ENCODE results near the gene ING3. TPM values are rescaled to one million over a fixed set of nuclear protein-coding genes. Genes with fewer than 3 reads are reported as not detected.
A peak's percentile ranks its signal among the peaks of the same experiment; 100 is the strongest.

ING3 gene
- total RNA-seq, 1 donor from 2014 or later: 20.4 TPM

DNA sequence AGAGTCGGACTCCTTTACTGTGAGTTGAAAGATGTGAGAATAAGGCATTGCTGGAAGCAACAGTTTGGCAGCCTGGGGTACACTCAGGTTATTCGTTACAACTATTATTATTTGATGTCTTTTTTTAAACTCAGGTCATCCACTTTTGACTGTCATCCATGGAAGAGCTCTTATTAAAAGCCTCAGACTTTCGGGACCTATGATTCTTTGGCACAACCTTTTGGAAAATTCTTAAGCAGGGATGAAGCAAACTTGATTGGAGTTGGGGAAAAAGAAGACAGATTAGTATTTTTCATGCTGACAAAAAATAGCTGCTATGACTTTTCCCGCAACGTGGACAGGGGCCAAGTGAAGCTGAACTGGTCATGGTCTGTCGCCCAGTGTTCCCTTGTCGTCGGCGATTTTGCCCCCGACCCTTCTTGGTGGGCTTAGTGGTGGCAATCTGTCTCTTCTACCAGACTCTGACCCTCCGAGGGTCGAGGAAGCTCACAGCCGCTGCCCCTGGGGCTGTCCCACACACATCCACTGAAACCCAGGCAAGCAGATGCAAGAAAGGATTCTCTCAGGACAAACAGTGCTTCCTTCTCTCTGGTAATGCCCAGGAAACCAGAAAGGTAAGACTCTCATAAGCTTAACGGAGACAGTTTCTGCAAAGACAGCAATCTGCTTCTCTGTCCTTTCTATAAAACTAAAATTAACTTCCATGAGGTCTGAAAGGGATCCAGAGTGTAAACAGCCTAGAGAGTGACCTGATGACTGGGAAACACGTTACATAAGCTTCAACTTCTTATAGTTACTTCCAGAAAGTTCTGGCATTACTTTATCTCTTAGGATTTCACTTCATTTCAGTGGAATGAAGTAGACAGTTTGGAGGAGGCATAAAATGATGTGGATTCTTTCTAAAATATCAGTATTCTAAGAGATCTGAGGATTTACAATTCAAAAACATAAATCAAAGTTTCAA is 39.0 kb downstream of the ING3 start:
- DNase-seq (ENCODE audit: low read depth): no peak

DNA sequence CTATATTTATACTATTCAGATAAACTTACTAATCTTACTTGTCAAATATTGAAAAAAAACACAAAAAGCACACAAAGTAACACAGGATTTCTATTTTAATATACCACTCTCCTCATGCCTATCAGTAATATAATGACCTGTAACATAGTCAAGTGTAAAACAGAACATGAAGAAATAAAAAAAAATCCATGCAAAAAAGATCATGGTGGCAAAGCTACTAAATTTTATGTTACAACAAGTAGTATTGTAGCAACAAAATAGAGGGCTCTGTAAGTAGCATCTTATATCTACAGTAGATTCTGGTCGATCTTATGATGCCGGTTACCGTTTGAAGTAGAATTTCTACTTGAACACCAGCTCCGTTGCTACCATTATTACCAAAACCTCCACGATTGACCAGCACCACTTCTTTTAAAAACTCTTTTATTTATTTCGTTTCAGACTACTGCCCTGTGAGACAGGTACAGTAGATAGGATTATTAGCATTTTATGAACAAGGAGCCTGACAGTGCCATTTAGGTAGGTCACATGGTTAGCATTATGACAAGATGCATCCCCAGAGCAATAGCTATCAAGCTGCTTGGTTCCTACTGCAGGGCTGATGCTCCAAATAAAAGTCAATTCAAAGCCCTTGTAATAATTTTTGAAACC is 40.0 kb downstream of the ING3 start:
- DNase-seq (ENCODE audit: low read depth): no peak

DNA sequence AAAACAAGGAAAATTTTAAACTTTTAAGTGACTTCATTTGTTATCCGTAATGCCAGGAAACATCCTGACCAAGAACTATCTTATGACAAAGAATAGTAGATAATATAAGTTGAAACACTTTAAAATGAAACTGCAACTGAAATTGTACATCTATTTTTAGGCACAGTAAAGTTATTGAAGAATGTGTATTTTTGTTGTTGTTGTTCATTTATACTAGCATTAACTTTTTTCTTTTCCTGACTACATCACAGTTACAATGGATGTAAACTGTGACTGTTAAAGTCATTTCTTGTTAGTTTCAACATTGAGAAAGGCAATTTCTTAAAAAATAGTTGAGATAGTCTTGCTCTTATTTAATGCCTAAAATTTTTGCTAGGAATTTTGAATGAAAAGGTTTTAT is 40.6 kb downstream of the ING3 start:
- no peak for DNase-seq (ENCODE audit: low read depth)

DNA sequence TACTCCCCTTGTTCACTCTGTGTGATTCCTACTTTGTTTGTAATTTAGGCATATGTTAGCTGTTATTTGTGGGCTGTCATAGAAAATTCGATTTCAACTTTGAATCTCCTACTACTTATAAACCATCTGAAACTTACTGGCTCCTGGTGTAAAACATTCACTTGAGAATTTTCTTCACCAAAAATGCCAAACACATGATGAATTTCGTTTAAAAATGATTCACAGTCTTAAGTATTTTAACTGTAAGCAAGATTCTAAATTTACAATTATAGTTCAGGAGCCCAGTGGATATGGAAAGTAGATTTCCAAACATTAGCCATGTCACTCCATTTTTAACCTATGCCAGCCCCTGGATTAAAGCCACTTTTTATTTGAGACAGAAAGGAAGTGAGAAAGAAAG is 41.0 kb downstream of the ING3 start:
- DNase-seq (ENCODE audit: low read depth): no peak

GRCh38 chr7:120992272-120992964 is 41.8 kb downstream of the ING3 start:
- DNase-seq (ENCODE audit: low read depth): no peak

GRCh38 chr7:120992965-120993494 is 42.5 kb downstream of the ING3 start:
- DNase-seq (ENCODE audit: low read depth): no peak

DNA sequence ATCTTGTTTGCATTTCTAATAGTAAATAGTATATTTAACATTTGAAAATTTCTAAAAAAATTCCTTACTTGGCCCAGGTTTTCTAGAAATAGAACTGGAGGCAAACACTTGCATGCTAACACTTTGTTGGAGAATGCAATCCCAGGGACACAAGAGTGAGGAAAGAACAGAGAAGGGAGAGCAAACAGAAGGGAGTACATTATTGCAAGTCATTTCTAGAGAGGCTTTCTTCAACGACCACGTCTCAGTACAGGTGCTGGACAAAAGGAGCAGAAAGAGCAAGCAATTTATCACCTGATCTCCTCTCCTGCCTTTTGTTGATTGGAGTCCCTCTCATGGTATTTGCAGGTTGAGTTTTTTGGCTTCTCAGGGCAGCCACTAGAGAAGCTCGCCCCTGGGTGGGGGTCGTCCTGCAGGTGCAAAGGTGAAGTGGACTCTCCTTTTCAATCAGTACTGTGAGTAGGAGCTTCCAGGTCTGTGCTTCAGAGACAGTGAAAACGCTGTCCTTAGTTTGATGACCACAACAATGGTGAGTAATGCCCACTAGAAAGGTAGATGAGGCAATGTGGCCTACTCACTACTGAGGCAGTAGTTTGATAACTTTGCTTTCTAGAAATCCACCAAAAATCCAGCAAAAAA is 43.1 kb downstream of the ING3 start:
- peak; percentile 39 for DNase-seq (ENCODE audit: low read depth)

GRCh38 chr7:120994512-120995410 is 44.2 kb downstream of the ING3 start:
- no peak for DNase-seq (ENCODE audit: low read depth)

DNA sequence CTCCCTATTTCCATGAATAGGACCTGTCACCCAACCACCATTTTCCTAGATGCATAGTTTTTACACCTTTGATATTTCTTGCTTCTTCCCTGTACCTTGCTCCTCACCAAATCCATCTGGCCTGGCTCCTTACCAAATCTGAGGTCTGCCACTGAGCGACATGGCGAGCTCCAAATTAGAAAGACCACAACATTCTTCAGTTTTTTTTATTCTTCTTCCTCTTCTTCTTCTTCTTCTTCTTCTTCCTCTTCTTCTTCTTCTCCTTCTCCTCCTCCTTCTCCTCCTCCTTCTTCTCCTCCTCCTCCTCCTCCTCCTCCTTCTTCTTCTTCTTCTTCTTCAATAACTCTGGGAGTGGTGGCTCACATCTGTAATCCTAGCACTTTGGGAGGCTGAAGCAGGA is 45.1 kb downstream of the ING3 start:
- DNase-seq (ENCODE audit: low read depth): no peak

DNA sequence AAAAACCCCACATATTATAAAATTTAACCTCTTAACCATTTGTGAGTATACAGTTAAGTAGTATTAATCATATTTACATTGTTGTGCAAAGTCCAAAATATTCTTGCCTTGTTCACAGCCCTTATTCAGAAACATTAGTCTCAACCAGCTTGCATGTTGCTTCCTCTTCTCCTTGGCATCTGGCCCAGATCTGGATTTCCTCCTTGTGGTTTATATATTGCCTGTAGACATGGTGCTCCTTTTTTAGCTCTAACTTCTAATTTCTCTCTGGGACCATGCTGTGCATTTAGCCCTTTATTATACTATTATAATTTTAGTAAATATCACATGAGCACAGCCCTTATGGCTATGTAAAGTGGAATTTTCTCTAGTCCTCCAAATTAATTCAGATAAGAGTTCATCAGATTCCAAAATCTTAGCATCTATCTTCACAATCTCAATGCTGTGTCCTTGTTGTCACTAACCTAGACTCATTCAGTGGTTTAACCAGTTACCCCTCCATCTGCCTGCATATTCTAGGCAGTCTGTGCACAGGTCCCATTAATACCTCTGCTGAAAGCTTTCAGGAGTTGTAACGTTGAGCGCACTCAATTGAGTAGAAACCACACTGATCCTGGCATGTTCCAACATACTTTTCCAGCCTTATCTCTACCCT is 45.9 kb downstream of the ING3 start:
- peak; percentile 73 for DNase-seq (ENCODE audit: low read depth)

- no peak for DNase-seq (ENCODE audit: low read depth)
Measured at GRCh38 chr7:120996988-120997345, 46.4 kb downstream of the ING3 start.

GRCh38 chr7:120997882-120998474 is 47.4 kb downstream of the ING3 start:
- DNase-seq (ENCODE audit: low read depth): no peak

DNA sequence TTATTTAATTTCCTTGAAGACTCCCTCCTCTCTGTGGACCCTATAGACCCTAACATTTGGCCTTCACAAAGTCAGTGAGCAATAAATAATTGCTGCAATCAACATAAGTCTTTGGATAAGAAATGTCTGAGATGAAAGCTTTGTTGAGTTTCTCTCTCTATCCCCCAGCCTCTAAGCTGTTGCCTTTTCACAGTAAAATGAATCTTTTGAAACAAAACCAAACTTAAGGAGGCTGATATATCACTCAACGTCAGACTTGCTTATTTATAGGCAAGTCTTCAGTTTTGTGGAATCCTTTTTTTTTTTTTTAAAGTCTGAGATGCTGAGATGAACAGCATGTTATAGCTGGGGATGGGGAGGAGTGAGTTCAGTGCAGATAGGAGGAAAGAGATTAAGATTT is 47.9 kb downstream of the ING3 start:
- DNase-seq (ENCODE audit: low read depth): no peak

GRCh38 chr7:120998996-120999565 is 48.5 kb downstream of the ING3 start:
- DNase-seq (ENCODE audit: low read depth): no peak

DNA sequence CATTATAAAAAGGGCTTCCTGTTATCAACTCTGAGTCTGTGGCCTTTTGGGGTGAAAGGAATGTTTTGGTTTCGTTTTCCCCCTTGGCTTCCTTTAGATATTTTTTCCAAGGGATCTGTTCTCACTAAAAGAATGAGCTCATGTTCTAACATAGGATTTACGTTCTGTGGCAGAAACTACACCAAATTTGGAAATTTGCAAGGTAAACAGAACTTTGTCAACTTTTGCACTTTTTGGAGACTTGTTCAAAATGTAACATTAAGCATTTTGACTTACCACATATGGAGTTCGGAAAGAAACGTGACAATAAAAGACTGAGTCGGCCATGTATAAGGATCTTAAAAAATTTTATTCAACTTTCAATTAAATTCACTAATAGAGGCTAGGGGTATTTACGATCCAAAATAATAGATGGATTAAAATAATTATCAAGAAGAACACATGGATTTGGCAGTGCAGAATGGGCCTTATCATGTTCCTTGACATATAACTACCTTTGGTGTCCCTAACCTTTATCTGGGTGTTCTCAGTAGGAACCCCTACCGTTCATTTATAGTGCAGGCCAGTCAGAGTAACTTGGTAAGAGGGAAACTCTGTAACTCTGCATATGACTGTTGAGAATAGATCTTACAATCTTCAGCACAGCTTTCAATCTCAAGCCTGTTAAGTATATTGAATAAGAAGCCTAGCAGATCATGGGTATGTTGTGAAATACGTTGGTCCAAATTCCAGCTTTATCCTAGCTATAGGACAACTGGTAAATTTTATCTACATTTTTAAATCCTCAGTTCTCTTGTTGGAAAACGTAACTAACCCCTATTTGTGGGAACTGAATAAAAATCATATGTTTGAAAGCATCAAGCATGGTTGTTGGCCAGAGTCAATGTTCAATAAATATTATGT is 49.8 kb downstream of the ING3 start:
- no peak for DNase-seq (ENCODE audit: low read depth)

DNA sequence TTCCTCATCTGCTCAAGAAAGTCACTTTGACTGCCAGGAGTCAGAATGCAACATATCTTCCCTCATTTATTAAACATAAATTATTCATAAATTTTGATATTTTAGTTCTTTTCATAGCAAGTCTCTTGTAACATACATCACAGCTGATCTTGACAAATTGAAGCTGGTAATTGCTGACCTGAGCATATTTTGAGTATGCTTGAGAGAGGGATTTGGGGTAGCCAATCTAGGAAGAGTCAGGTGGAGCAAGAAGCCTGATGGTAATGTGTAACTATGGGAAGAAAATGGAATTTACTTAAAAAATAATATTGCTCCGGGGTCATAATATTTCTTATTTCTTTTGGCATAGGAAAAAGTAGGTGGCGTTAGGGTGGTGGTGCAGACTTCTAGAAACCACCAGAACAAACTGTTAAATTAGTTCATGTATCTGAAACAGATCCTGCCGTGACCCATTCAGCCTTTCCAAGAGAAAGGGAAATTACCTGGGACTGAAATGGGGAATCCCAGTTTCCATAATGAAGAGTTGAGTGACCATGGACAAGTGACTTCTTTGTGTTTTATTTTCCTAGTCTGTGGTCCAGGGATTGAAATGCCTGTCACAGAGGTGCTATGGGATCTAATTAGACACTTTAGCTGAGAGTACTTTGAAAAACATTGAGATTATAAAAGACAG is 50.8 kb downstream of the ING3 start:
- no peak for DNase-seq (ENCODE audit: low read depth)

- DNase-seq (ENCODE audit: low read depth): no peak
Measured at GRCh38 chr7:121002048-121002756, 51.6 kb downstream of the ING3 start.
